GM12891 (cell line): ENCODE measurements around the gene GOLGA8B.

ENCODE experiments used
- PAX5 ChIP-seq: IDR thresholded peaks from 2 replicates; pipeline ENCODE4 v1.6.1; 2011; ENCODE audit warnings: low read length, moderate library complexity, mild to moderate bottlenecking; ENCODE audit not compliant: insufficient read depth, severe bottlenecking
- POLR2A ChIP-seq: IDR thresholded peaks from 2 replicates; pipeline ENCODE4 v1.6.1; 2011; ENCODE audit warnings: low read depth, low read length, control low read depth
- POLR2AphosphoS5 ChIP-seq: IDR thresholded peaks from 2 replicates; pipeline ENCODE4 v1.6.1; 2011; ENCODE audit warnings: low read depth, low read length, control low read depth
- POU2F2 ChIP-seq: IDR thresholded peaks from 2 replicates; pipeline ENCODE4 v1.6.1; 2011; ENCODE audit warnings: low read depth, mild to moderate bottlenecking, control low read depth, low read length, moderate library complexity
- TAF1 ChIP-seq: IDR thresholded peaks from 2 replicates; pipeline ENCODE4 v1.6.1; 2011; ENCODE audit warnings: low read depth, low read length, control low read depth

DNA sequence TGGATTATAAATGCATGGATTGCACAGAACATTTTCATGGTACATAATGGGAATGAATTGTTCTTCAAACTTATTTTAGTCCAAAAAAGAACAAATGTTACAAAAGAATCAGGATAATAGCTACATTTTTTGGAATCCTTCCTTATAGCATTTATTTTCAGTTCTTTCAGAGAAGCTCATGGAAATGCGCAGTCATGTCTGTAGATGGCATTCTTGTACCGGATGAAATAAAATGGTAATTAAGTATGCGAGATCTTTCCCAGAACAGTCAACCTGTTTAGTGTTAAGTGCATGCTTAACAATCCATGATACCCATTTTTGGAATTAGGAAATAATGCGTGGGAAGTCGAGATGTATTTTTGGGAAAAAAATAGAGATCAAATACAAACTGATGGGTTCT, 38.2 kb upstream of the GOLGA8B start:
- TF ChIP-seq POLR2AphosphoS5 = no peak
- no peak for TF ChIP-seq POLR2A
- no peak for TF ChIP-seq TAF1
- no peak for TF ChIP-seq PAX5
- TF ChIP-seq POU2F2 = no peak
